HEK293T (cell line): ENCODE measurements around the gene PAK6.

Experiments
- ARNT ChIP-seq: fragments of 450-650 bp; IDR thresholded peaks from 2 replicates; pipeline ENCODE4 v1.6.1; 2017; ENCODE audit warnings: mild to moderate bottlenecking
- BHLHE40 ChIP-seq: fragments of 450-650 bp; IDR thresholded peaks from 2 replicates; pipeline ENCODE4 v1.6.1; 2016; ENCODE audit warnings: mild to moderate bottlenecking, moderate library complexity, borderline replicate concordance
- ELF4 ChIP-seq: fragments of 450-650 bp; IDR thresholded peaks from 2 replicates; pipeline ENCODE4 v1.6.1; 2017; ENCODE audit warnings: antibody characterized with exemption
- FOXA1 ChIP-seq: fragments of 450-650 bp; IDR thresholded peaks from 2 replicates; pipeline ENCODE4 v1.6.1; 2016; ENCODE audit warnings: mild to moderate bottlenecking
- FOXK2 ChIP-seq: fragments of 450-650 bp; IDR thresholded peaks from 2 replicates; pipeline ENCODE4 v1.6.1; 2016; ENCODE audit warnings: mild to moderate bottlenecking
- FOXM1 ChIP-seq: fragments of 450-650 bp; IDR thresholded peaks from 2 replicates; pipeline ENCODE4 v1.6.1; 2017; ENCODE audit warnings: mild to moderate bottlenecking, borderline replicate concordance
- HDGF ChIP-seq: fragments of 450-650 bp; IDR thresholded peaks from 2 replicates; pipeline ENCODE4 v1.6.1; 2017; ENCODE audit warnings: antibody characterized with exemption, borderline replicate concordance
- L3MBTL2 ChIP-seq: fragments of 450-650 bp; conservative IDR thresholded peaks from 2 replicates; pipeline ENCODE4 v1.6.1; 2016; ENCODE audit warnings: mild to moderate bottlenecking
- SP1 ChIP-seq: fragments of 450-650 bp; IDR thresholded peaks from 2 replicates; pipeline ENCODE4 v1.6.1; 2017
- SUZ12 ChIP-seq: fragments of 450-650 bp; IDR thresholded peaks from 2 replicates; pipeline ENCODE4 v1.6.1; 2016; ENCODE audit warnings: mild to moderate bottlenecking
- TARDBP ChIP-seq: fragments of 450-650 bp; IDR thresholded peaks from 2 replicates; pipeline ENCODE4 v1.6.1; 2016
- ZNF384 ChIP-seq: fragments of 450-650 bp; IDR thresholded peaks from 2 replicates; pipeline ENCODE4 v1.6.1; 2016
- TF ChIP-seq, protein P1 (sequence below): fragments of 450-650 bp; IDR thresholded peaks from 2 replicates; pipeline ENCODE4 v1.6.1; 2016

DNA sequence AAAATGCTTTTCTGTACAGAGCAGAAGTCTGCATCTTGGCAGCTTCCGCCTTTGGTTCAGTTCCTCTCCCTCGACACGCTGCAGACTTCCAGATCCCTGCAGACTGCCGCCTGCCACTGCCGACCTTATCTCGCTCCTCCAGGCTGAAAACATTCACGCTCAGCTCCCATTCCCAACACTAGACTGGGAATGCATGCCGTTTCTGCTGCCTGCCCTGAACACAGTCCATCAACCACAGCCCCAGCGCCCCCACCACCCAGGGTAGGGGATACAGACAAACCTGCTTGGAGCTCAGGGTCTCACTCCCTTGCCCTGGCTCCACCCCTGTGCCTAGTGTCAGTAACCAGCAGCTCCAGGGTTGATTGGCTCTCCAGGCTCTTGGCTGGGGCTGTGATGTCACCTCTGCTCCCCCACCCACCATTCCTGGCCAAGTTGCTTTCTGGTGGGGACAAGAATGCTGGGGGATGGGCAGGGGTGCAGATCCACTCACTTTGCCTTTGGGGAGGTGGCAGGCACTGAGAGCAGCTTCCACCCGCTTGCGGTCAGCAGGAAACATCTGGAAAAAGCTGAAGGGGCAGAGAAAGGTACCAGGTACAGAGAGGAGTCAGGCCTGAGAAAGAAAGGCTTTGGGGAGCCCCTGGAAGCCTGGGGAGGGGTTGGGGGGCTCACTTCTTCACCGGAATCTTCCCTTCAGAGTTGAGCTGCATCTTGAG lies 62.8 kb downstream of the PAK6 start:
- no peak for TF ChIP-seq ELF4
- no peak for TF ChIP-seq BHLHE40
- TF ChIP-seq TARDBP = no peak
- no peak for TF ChIP-seq SP1
- no peak for TF ChIP-seq SUZ12
- no peak for TF ChIP-seq FOXM1
- no peak for TF ChIP-seq FOXA1
- no peak for TF ChIP-seq L3MBTL2
- no peak for TF ChIP-seq FOXK2
- TF ChIP-seq, protein P1, sequence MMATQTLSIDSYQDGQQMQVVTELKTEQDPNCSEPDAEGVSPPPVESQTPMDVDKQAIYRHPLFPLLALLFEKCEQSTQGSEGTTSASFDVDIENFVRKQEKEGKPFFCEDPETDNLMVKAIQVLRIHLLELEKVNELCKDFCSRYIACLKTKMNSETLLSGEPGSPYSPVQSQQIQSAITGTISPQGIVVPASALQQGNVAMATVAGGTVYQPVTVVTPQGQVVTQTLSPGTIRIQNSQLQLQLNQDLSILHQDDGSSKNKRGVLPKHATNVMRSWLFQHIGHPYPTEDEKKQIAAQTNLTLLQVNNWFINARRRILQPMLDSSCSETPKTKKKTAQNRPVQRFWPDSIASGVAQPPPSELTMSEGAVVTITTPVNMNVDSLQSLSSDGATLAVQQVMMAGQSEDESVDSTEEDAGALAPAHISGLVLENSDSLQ = no peak
- no peak for TF ChIP-seq HDGF
- TF ChIP-seq ARNT = no peak
- TF ChIP-seq ZNF384 = no peak
